ENCODE data around the gene COG1. TPM values are rescaled to one million over a fixed set of nuclear protein-coding genes. Genes with fewer than 3 reads are reported as not detected.
A peak's percentile ranks its signal among the peaks of the same experiment; 100 is the strongest.

Gene COG1
- total RNA-seq, 4 donors from 2014 or later, result 54.2 to 126 (median 69.1) TPM

- peaks cover 13 to 49% (median 41%) of the 10 kb centered on the region in 4 donors for H3K4me1 ChIP-seq
- TF ChIP-seq EP300 (IDR thresholded peaks at IDR 0.05; ENCODE audit: low read depth) (no peak), CTCF (IDR thresholded peaks at IDR 0.05) (no peak), POLR2AphosphoS5 (IDR thresholded peaks at IDR 0.05) (no peak), POLR2A (IDR thresholded peaks at IDR 0.05) (no peak)
- H3K27me3 ChIP-seq, result no peaks in the 10 kb centered on the region
- intact Hi-C loops (cut with DNase I; ENCODE audit: low total_unique reads), result no loop called here
- WGBS, 2 donors (ENCODE audit: low coverage in 1 of 2), result 43 to 44% methylated on average over 3 of the region's 3 CpGs
- H3K36me3 ChIP-seq, result no peaks in the 10 kb centered on the region
- in situ Hi-C loops (cut with MboI; ENCODE audit: low pct_ligation_motif_present in 1 of 4, low pct_unique_long_range_greater_than_20kb in 1 of 4, low sequenced_read_pairs in 3 of 4), result no loop called here
- no peak for DNase-seq
- H3K4me3 ChIP-seq, result no peak overlapping the region
- H3K9me3 ChIP-seq, result no peaks in the 10 kb centered on the region
- H3K27ac ChIP-seq, result no peak overlapping the region
Observed at GRCh38 chr17:73227379-73227778, 34.5 kb downstream of the COG1 start.

GRCh38 chr17:73227944-73228343, 35.1 kb downstream of the COG1 start:
- in situ Hi-C loops (cut with MboI; ENCODE audit: low pct_ligation_motif_present in 1 of 4, low pct_unique_long_range_greater_than_20kb in 1 of 4, low sequenced_read_pairs in 3 of 4), result no loop called here
- 64 to 66% methylated on average over 4 to 6 of the region's 6 CpGs for WGBS, 2 donors (ENCODE audit: low coverage in 1 of 2)
- DNase-seq, result no peak

GRCh38 chr17:73228748-73229236, 35.9 kb downstream of the COG1 start:
- peak overlapping the region; percentile 31 to 49 (median 42) for H3K27ac ChIP-seq
- no peak overlapping the region for H3K4me3 ChIP-seq
- H3K36me3 ChIP-seq, result no peaks in the 10 kb centered on the region
- peak; percentile 66 for DNase-seq
- no peaks in the 10 kb centered on the region for H3K27me3 ChIP-seq
- in situ Hi-C loops (cut with MboI; ENCODE audit: low pct_ligation_motif_present in 1 of 4, low pct_unique_long_range_greater_than_20kb in 1 of 4, low sequenced_read_pairs in 3 of 4) (no loop called here), intact Hi-C loops (cut with DNase I; ENCODE audit: low total_unique reads) (no loop called here)
- TF ChIP-seq POLR2AphosphoS5 (IDR thresholded peaks at IDR 0.05) (peak in 2 of 3 donors; percentile 11 to 31), CTCF (IDR thresholded peaks at IDR 0.05) (no peak)
- no peaks in the 10 kb centered on the region for H3K9me3 ChIP-seq
- WGBS, 2 donors (ENCODE audit: low coverage in 1 of 2), result 0% methylated on average over 1 to 2 of the region's 2 CpGs
- peaks cover 13 to 56% (median 48%) of the 10 kb centered on the region in 4 donors for H3K4me1 ChIP-seq

More at GRCh38 chr17:73227944-73228343, 35.1 kb downstream of the COG1 start:
- Histone ChIP-seq H3K4me1 (peaks cover 13 to 49% (median 41%) of the 10 kb centered on the region in 4 donors), H3K27ac (peak overlapping the region in 1 of 4 donors; percentile 39), H3K4me3 (no peak overlapping the region), H3K9me3 (no peaks in the 10 kb centered on the region), H3K27me3 (no peaks in the 10 kb centered on the region), H3K36me3 (no peaks in the 10 kb centered on the region)
- intact Hi-C loops (cut with DNase I; ENCODE audit: low total_unique reads), result no loop called here
- TF ChIP-seq EP300 (IDR thresholded peaks at IDR 0.05; ENCODE audit: low read depth), result no peak
- no peak for TF ChIP-seq POLR2A (IDR thresholded peaks at IDR 0.05)
- no peak for TF ChIP-seq POLR2AphosphoS5 (IDR thresholded peaks at IDR 0.05)
- no peak for TF ChIP-seq CTCF (IDR thresholded peaks at IDR 0.05)

GRCh38 chr17:73230088-73230487, 37.2 kb downstream of the COG1 start:
- TF ChIP-seq POLR2AphosphoS5 (IDR thresholded peaks at IDR 0.05) (no peak), EP300 (IDR thresholded peaks at IDR 0.05; ENCODE audit: low read depth) (no peak), POLR2A (IDR thresholded peaks at IDR 0.05) (no peak), CTCF (IDR thresholded peaks at IDR 0.05) (no peak)
- no peaks in the 10 kb centered on the region for H3K36me3 ChIP-seq
- no peak for DNase-seq
- no peaks in the 10 kb centered on the region for H3K27me3 ChIP-seq
- in situ Hi-C loops (cut with MboI; ENCODE audit: low pct_ligation_motif_present in 1 of 4, low pct_unique_long_range_greater_than_20kb in 1 of 4, low sequenced_read_pairs in 3 of 4) (no loop called here), intact Hi-C loops (cut with DNase I; ENCODE audit: low total_unique reads) (no loop called here)
- peaks cover 16 to 59% (median 52%) of the 10 kb centered on the region in 4 donors for H3K4me1 ChIP-seq
- no peak overlapping the region for H3K4me3 ChIP-seq
- no peaks in the 10 kb centered on the region for H3K9me3 ChIP-seq
- WGBS, 2 donors (ENCODE audit: low coverage in 1 of 2), result 85% methylated on average over 6 of the region's 6 CpGs; no CpG with 5 or more reads in 1 of the 2 donors
- H3K27ac ChIP-seq, result no peak overlapping the region

Data from transverse colon (tissue), 4 donors.